Erythroblast (primary cell): ENCODE measurements around the gene HSD17B3.

ENCODE experiments used
- GATA1 ChIP-seq: IDR thresholded peaks from 2 replicates; pipeline ENCODE4 v1.6.1; 2011; ENCODE audit warnings: low read depth, mild to moderate bottlenecking, control low read depth, low read length, moderate library complexity
- POLR2A ChIP-seq: IDR thresholded peaks from 2 replicates; pipeline ENCODE4 v1.6.1; 2011; ENCODE audit warnings: mild to moderate bottlenecking, low read length

DNA sequence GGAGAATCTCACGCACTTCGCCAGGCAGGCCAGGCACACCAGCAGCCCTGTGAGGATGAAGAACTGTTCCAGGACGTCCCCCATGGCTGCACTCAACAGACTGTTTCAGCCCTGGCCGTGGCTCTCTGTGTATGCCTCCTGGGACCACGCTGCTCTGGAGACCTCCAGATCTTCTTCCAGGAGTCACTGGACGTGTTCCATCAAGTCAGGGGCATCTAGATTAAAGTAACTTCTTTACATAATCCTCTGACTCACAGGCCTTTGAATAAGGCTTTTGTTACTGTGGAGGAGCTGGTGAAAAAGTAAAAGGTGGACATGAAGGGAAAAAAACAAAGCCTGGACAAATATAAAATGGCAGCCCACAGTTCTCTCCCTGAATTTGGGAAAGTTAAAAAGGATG lies at the start of gene HSD17B3:
- no peak for TF ChIP-seq POLR2A
- TF ChIP-seq GATA1 = no peak
